ENCODE data around the gene CDH4. TPM values are rescaled to one million over a fixed set of nuclear protein-coding genes. Genes with fewer than 3 reads are reported as not detected.

CDH4 gene
- total and polyA plus RNA-seq, 5 donors from 2014 or later: 0.07 to 0.69 (median 0.49) TPM; not detected in 1

GRCh38 chr20:61458146-61458746, 206.2 kb downstream of the CDH4 start:
- DNase-seq (no peak), ATAC-seq (ENCODE audit: low read depth in 2 of 2) (no peak)
- H3K4me3 Mint-ChIP-seq: no peak overlapping the region
- H3K9me3 Mint-ChIP-seq: peaks cover 0 to 4% (median 0%) of the 10 kb centered on the region in 7 donors
- no peaks in the 10 kb centered on the region for H3K36me3 Mint-ChIP-seq
- H3K27ac Mint-ChIP-seq: no peak overlapping the region
- H3K36me3 ChIP-seq (ENCODE audit: control insufficient read depth, insufficient read depth, low read length): no peaks in the 10 kb centered on the region
- H3K27me3 Mint-ChIP-seq: no peaks in the 10 kb centered on the region
- no peaks in the 10 kb centered on the region for H3K4me1 ChIP-seq (ENCODE audit: control insufficient read depth, insufficient read depth, low read length, poor library complexity, severe bottlenecking)
- no peaks in the 10 kb centered on the region for H3K27me3 ChIP-seq (ENCODE audit: control insufficient read depth, insufficient read depth, low read length)
- H3K4me1 Mint-ChIP-seq: no peaks in the 10 kb centered on the region
- no peak overlapping the region for H3K4me3 ChIP-seq (ENCODE audit: low read depth, low read length)
- H3K27ac ChIP-seq (ENCODE audit: insufficient read depth, low read length, poor library complexity, severe bottlenecking): no peak overlapping the region
- H3K9me3 ChIP-seq (ENCODE audit: control insufficient read depth in 2 of 2, low read length in 2 of 2): no peaks in the 10 kb centered on the region

GRCh38 chr20:61459266-61459665, 207.2 kb downstream of the CDH4 start:
- no peak overlapping the region for H3K27ac Mint-ChIP-seq
- H3K27me3 Mint-ChIP-seq: no peaks in the 10 kb centered on the region
- DNase-seq (no peak), ATAC-seq (ENCODE audit: low read depth in 2 of 2) (no peak)
- H3K36me3 ChIP-seq (ENCODE audit: control insufficient read depth, insufficient read depth, low read length): no peaks in the 10 kb centered on the region
- H3K9me3 ChIP-seq (ENCODE audit: control insufficient read depth in 2 of 2, low read length in 2 of 2): no peaks in the 10 kb centered on the region
- no peak overlapping the region for H3K4me3 Mint-ChIP-seq
- H3K9me3 Mint-ChIP-seq: peaks cover 0 to 4% (median 0%) of the 10 kb centered on the region in 7 donors
- no peaks in the 10 kb centered on the region for H3K4me1 Mint-ChIP-seq
- H3K27ac ChIP-seq (ENCODE audit: insufficient read depth, low read length, poor library complexity, severe bottlenecking): no peak overlapping the region
- H3K4me3 ChIP-seq (ENCODE audit: low read depth, low read length): no peak overlapping the region
- no peaks in the 10 kb centered on the region for H3K27me3 ChIP-seq (ENCODE audit: control insufficient read depth, insufficient read depth, low read length)
- no peaks in the 10 kb centered on the region for H3K4me1 ChIP-seq (ENCODE audit: control insufficient read depth, insufficient read depth, low read length, poor library complexity, severe bottlenecking)
- no peaks in the 10 kb centered on the region for H3K36me3 Mint-ChIP-seq

- H3K27ac ChIP-seq (ENCODE audit: insufficient read depth, low read length, poor library complexity, severe bottlenecking): no peak overlapping the region
- no peaks in the 10 kb centered on the region for H3K4me1 Mint-ChIP-seq
- H3K27ac Mint-ChIP-seq: no peak overlapping the region
- no peaks in the 10 kb centered on the region for H3K36me3 Mint-ChIP-seq
- H3K27me3 ChIP-seq (ENCODE audit: control insufficient read depth, insufficient read depth, low read length): no peaks in the 10 kb centered on the region
- ATAC-seq (ENCODE audit: low read depth in 2 of 2) (no peak), DNase-seq (no peak)
- H3K9me3 ChIP-seq (ENCODE audit: control insufficient read depth in 2 of 2, low read length in 2 of 2): no peaks in the 10 kb centered on the region
- H3K9me3 Mint-ChIP-seq: peaks cover 0 to 4% (median 0%) of the 10 kb centered on the region in 7 donors
- H3K4me3 Mint-ChIP-seq: no peak overlapping the region
- no peak overlapping the region for H3K4me3 ChIP-seq (ENCODE audit: low read depth, low read length)
- no peaks in the 10 kb centered on the region for H3K27me3 Mint-ChIP-seq
- no peaks in the 10 kb centered on the region for H3K4me1 ChIP-seq (ENCODE audit: control insufficient read depth, insufficient read depth, low read length, poor library complexity, severe bottlenecking)
- no peaks in the 10 kb centered on the region for H3K36me3 ChIP-seq (ENCODE audit: control insufficient read depth, insufficient read depth, low read length)
These were observed 207.6 kb downstream of the CDH4 start for GRCh38 chr20:61459705-61460104.

- H3K27ac Mint-ChIP-seq: no peak overlapping the region
- H3K4me1 ChIP-seq (ENCODE audit: control insufficient read depth, insufficient read depth, low read length, poor library complexity, severe bottlenecking): no peaks in the 10 kb centered on the region
- H3K36me3 ChIP-seq (ENCODE audit: control insufficient read depth, insufficient read depth, low read length): no peaks in the 10 kb centered on the region
- no peak overlapping the region for H3K4me3 ChIP-seq (ENCODE audit: low read depth, low read length)
- no peaks in the 10 kb centered on the region for H3K9me3 ChIP-seq (ENCODE audit: control insufficient read depth in 2 of 2, low read length in 2 of 2)
- no peaks in the 10 kb centered on the region for H3K27me3 ChIP-seq (ENCODE audit: control insufficient read depth, insufficient read depth, low read length)
- no peak overlapping the region for H3K4me3 Mint-ChIP-seq
- H3K27ac ChIP-seq (ENCODE audit: insufficient read depth, low read length, poor library complexity, severe bottlenecking): no peak overlapping the region
- H3K4me1 Mint-ChIP-seq: peaks cover 0 to 4% (median 0%) of the 10 kb centered on the region in 4 donors
- ATAC-seq (ENCODE audit: low read depth in 2 of 2) (no peak), DNase-seq (no peak)
- no peaks in the 10 kb centered on the region for H3K27me3 Mint-ChIP-seq
- H3K9me3 Mint-ChIP-seq: peaks cover 0 to 4% (median 0%) of the 10 kb centered on the region in 7 donors
- no peaks in the 10 kb centered on the region for H3K36me3 Mint-ChIP-seq
These were observed 208.4 kb downstream of the CDH4 start for GRCh38 chr20:61460261-61461052.

- Histone ChIP-seq H3K27me3 (ENCODE audit: control insufficient read depth, insufficient read depth, low read length) (no peaks in the 10 kb centered on the region), H3K36me3 (ENCODE audit: control insufficient read depth, insufficient read depth, low read length) (no peaks in the 10 kb centered on the region), H3K27ac (ENCODE audit: insufficient read depth, low read length, poor library complexity, severe bottlenecking) (no peak overlapping the region), H3K9me3 (ENCODE audit: control insufficient read depth in 2 of 2, low read length in 2 of 2) (no peaks in the 10 kb centered on the region), H3K4me3 (ENCODE audit: low read depth, low read length) (no peak overlapping the region), H3K4me1 (ENCODE audit: control insufficient read depth, insufficient read depth, low read length, poor library complexity, severe bottlenecking) (no peaks in the 10 kb centered on the region)
- Mint-ChIP-seq H3K9me3 (peaks cover 0 to 2% (median 0%) of the 10 kb centered on the region in 7 donors), H3K36me3 (no peaks in the 10 kb centered on the region), H3K27me3 (no peaks in the 10 kb centered on the region), H3K27ac (no peak overlapping the region), H3K4me1 (peaks cover 0 to 4% (median 0%) of the 10 kb centered on the region in 4 donors), H3K4me3 (peak overlapping the region in 1 of 4 donors; percentile 81)
- DNase-seq: no peak
- no peak for ATAC-seq (ENCODE audit: low read depth in 2 of 2)
These were observed 209.4 kb downstream of the CDH4 start for GRCh38 chr20:61461461-61461860.

- Histone ChIP-seq H3K4me1 (ENCODE audit: control insufficient read depth, insufficient read depth, low read length, poor library complexity, severe bottlenecking) (no peaks in the 10 kb centered on the region), H3K36me3 (ENCODE audit: control insufficient read depth, insufficient read depth, low read length) (no peaks in the 10 kb centered on the region), H3K27me3 (ENCODE audit: control insufficient read depth, insufficient read depth, low read length) (no peaks in the 10 kb centered on the region), H3K9me3 (ENCODE audit: control insufficient read depth in 2 of 2, low read length in 2 of 2) (peaks cover 0 to 7% of the 10 kb centered on the region in 2 experiments), H3K4me3 (ENCODE audit: low read depth, low read length) (no peak overlapping the region), H3K27ac (ENCODE audit: insufficient read depth, low read length, poor library complexity, severe bottlenecking) (no peak overlapping the region)
- H3K27ac Mint-ChIP-seq: no peak overlapping the region
- no peaks in the 10 kb centered on the region for H3K36me3 Mint-ChIP-seq
- no peaks in the 10 kb centered on the region for H3K27me3 Mint-ChIP-seq
- DNase-seq (no peak), ATAC-seq (ENCODE audit: low read depth in 2 of 2) (no peak)
- H3K4me3 Mint-ChIP-seq: no peak overlapping the region
- peaks cover 0 to 6% (median 3%) of the 10 kb centered on the region in 7 donors for H3K9me3 Mint-ChIP-seq
- H3K4me1 Mint-ChIP-seq: peaks cover 0 to 4% (median 0%) of the 10 kb centered on the region in 4 donors
These were observed 212.5 kb downstream of the CDH4 start for GRCh38 chr20:61464307-61465303.

GRCh38 chr20:61475729-61476128, 223.7 kb downstream of the CDH4 start:
- H3K27me3 Mint-ChIP-seq: no peaks in the 10 kb centered on the region
- no peak for DNase-seq
- H3K4me3 Mint-ChIP-seq: no peak overlapping the region
- H3K36me3 Mint-ChIP-seq: no peaks in the 10 kb centered on the region
- H3K9me3 ChIP-seq (ENCODE audit: control insufficient read depth in 2 of 2, low read length in 2 of 2): no peaks in the 10 kb centered on the region
- no peaks in the 10 kb centered on the region for H3K4me1 Mint-ChIP-seq
- no peak overlapping the region for H3K27ac Mint-ChIP-seq
- no peak overlapping the region for H3K4me3 ChIP-seq (ENCODE audit: low read depth, low read length)
- ATAC-seq (ENCODE audit: low read depth in 2 of 2): no peak
- H3K27ac ChIP-seq (ENCODE audit: insufficient read depth, low read length, poor library complexity, severe bottlenecking): no peak overlapping the region
- H3K9me3 Mint-ChIP-seq: peaks cover 0 to 8% (median 4%) of the 10 kb centered on the region in 7 donors
- H3K4me1 ChIP-seq (ENCODE audit: control insufficient read depth, insufficient read depth, low read length, poor library complexity, severe bottlenecking): no peaks in the 10 kb centered on the region
- H3K27me3 ChIP-seq (ENCODE audit: control insufficient read depth, insufficient read depth, low read length): no peaks in the 10 kb centered on the region
- no peaks in the 10 kb centered on the region for H3K36me3 ChIP-seq (ENCODE audit: control insufficient read depth, insufficient read depth, low read length)

Data from CD4-positive, CD25-positive, alpha-beta regulatory T cell (primary cell).